Measurements from ENCODE around the gene OXCT2.
"Not testable (repeated sequence)": the region's sequence is repeated elsewhere in the genome, so short reads cannot be mapped to it uniquely, and the experiment has no call there.

Gene OXCT2

GRCh38 chr1:39787964-39788363 is 16.8 kb upstream of the OXCT2 start:
- FAIRE-seq, result not testable (repeated sequence)

GRCh38 chr1:39787468-39787867 is 16.3 kb upstream of the OXCT2 start:
- no peak for FAIRE-seq
- DNase-seq (ENCODE audit: low spot score), result no peak

More at GRCh38 chr1:39787964-39788363, 16.8 kb upstream of the OXCT2 start:
- DNase-seq (ENCODE audit: low spot score), result not testable (repeated sequence)

GRCh38 chr1:39787108-39787375 is 15.9 kb upstream of the OXCT2 start:
- FAIRE-seq, result not testable (repeated sequence)

GRCh38 chr1:39786303-39787107 is 15.4 kb upstream of the OXCT2 start:
- not testable (repeated sequence) for FAIRE-seq; DNase-seq (ENCODE audit: low spot score)

More at GRCh38 chr1:39787108-39787375, 15.9 kb upstream of the OXCT2 start:
- not testable (repeated sequence) for DNase-seq (ENCODE audit: low spot score)

GRCh38 chr1:39782685-39783084 is 11.5 kb upstream of the OXCT2 start:
- not testable (repeated sequence) for FAIRE-seq; DNase-seq (ENCODE audit: low spot score)

- DNase-seq (ENCODE audit: low spot score) (no peak), FAIRE-seq (no peak)
These were observed 11.0 kb upstream of the OXCT2 start for GRCh38 chr1:39782103-39782502.

GRCh38 chr1:39781349-39781715 is 10.2 kb upstream of the OXCT2 start:
- DNase-seq (ENCODE audit: low spot score) (no peak), FAIRE-seq (no peak)

GRCh38 chr1:39779821-39780220 is 8.7 kb upstream of the OXCT2 start:
- DNase-seq (ENCODE audit: low spot score), result no peak
- no peak for FAIRE-seq

- FAIRE-seq (no peak), DNase-seq (ENCODE audit: low spot score) (no peak)
These were observed 8.0 kb upstream of the OXCT2 start for GRCh38 chr1:39779137-39779536.

GRCh38 chr1:39778463-39779099 is 7.4 kb upstream of the OXCT2 start:
- not testable (repeated sequence) for FAIRE-seq; DNase-seq (ENCODE audit: low spot score)

GRCh38 chr1:39777896-39778295 is 6.7 kb upstream of the OXCT2 start:
- not testable (repeated sequence) for DNase-seq (ENCODE audit: low spot score); FAIRE-seq

GRCh38 chr1:39777306-39777705 is 6.2 kb upstream of the OXCT2 start:
- DNase-seq (ENCODE audit: low spot score) (no peak), FAIRE-seq (no peak)

GRCh38 chr1:39776886-39777285 is 5.7 kb upstream of the OXCT2 start:
- DNase-seq (ENCODE audit: low spot score), result no peak
- no peak for FAIRE-seq

- no peak for DNase-seq (ENCODE audit: low spot score)
- FAIRE-seq, result no peak
These were observed 5.2 kb upstream of the OXCT2 start for GRCh38 chr1:39776400-39776713.

GRCh38 chr1:39775676-39776399 is 4.7 kb upstream of the OXCT2 start:
- FAIRE-seq; DNase-seq (ENCODE audit: low spot score): not testable (repeated sequence)

- not testable (repeated sequence) for FAIRE-seq; DNase-seq (ENCODE audit: low spot score)
These were observed 4.0 kb upstream of the OXCT2 start for GRCh38 chr1:39775141-39775540.

- not testable (repeated sequence) for FAIRE-seq; DNase-seq (ENCODE audit: low spot score)
These were observed 2.3 kb upstream of the OXCT2 start for GRCh38 chr1:39773369-39773979.

GRCh38 chr1:39770100-39771021 is 787 bp downstream of the OXCT2 start:
- not testable (repeated sequence) for DNase-seq (ENCODE audit: low spot score); FAIRE-seq

- FAIRE-seq; DNase-seq (ENCODE audit: low spot score): not testable (repeated sequence)
These were observed 1.6 kb downstream of the OXCT2 start for GRCh38 chr1:39769502-39769901.

GRCh38 chr1:39766466-39766865 is 4.7 kb downstream of the OXCT2 start:
- DNase-seq (ENCODE audit: low spot score); FAIRE-seq: not testable (repeated sequence)

- not testable (repeated sequence) for DNase-seq (ENCODE audit: low spot score); FAIRE-seq
These were observed 6.6 kb downstream of the OXCT2 start for GRCh38 chr1:39764512-39764911.

Data from RCC 7860 (cell line).